D341Med (cell line): ENCODE data around the gene PRKAR1A.
A peak's percentile ranks its signal among the peaks of the same experiment; 100 is the strongest.

Source experiments
- DNase-seq: peaks from one replicate; pipeline ENCODE4 v3.0.0; 2012; ENCODE audit warnings: low spot score

Gene PRKAR1A

DNA sequence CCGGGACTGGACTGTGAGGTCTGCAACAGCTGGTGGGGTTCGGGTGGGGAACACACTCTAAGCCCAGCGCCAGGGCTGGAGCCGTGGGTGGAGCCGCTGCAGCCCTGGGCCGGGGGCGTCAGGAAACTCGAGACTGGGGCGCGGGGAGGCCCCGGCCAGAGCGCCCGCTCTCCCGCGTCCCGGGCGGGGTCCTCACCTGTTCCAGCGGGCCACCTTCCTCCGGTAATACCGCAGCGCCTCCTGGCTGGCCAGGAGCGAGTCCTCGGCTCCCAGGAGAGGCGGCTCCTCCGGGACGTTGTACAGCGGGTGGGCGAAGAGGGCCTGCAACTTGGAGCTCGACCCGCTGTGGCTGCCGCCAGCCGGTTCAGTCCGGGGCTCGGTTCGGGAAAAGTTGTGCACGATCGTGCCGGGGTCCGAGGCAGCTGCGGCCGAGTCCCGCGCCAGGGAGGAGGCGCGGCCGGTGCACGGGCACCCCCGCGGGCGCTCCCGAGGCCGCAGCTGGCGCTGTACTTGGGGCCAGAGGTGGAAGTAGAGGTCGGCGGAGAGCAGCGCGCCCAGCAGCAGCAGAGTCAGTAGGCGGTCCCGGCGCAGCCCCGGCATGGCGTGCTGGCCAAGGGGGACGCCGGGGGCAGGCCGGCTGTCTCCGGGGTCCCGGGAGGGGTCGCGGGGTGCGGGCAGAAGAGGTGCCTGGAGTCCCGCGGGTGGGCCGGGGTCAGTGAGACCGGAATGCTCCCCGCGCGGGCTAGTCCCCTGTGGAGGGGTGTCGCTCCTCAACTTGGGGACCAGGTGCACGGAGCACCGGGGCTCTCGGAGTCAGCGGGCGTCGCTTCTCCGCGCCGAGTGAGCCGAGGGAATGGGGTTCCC, 88.1 kb downstream of the PRKAR1A start:
- peak; percentile 72 for DNase-seq
